Stimulated activated effector memory CD8-positive, alpha-beta T cell treated with anti-CD3 and anti-CD28 coated beads, Interleukin-12 subunit alpha, Interleukin-12 subunit beta, amount 100 ng/mL, for 72 hours (primary cell): ENCODE results near the gene TFEB.
A peak's percentile ranks its signal among the peaks of the same experiment; 100 is the strongest.

Source experiments
- ATAC-seq: fragments of 150-1000 bp; cut with Tn5 transposase; 2 replicates; pipeline ENCODE4 v1.10.0; 2021
- DNase-seq, 2 donors: peaks; one replicate each; pipeline ENCODE4 v3.0.0; 2021 to 2022; ENCODE audit warnings: low spot score in 2 of 2
- H3K27ac Mint-ChIP-seq: one replicate; pipeline ENCODE4 v1.8.0; 2022; ENCODE audit warnings: mild to moderate bottlenecking, mixed read lengths
- H3K36me3 Mint-ChIP-seq: one replicate; pipeline ENCODE4 v1.8.0; 2022; ENCODE audit warnings: mild to moderate bottlenecking, mixed read lengths
- H3K4me1 Mint-ChIP-seq: one replicate; pipeline ENCODE4 v1.8.0; 2022; ENCODE audit warnings: mixed read lengths
- H3K4me3 Mint-ChIP-seq: one replicate; pipeline ENCODE4 v1.8.0; 2022; ENCODE audit warnings: mild to moderate bottlenecking, mixed read lengths
- H3K9me3 Mint-ChIP-seq: one replicate; pipeline ENCODE4 v1.8.0; 2022; ENCODE audit warnings: mixed read lengths

The TFEB gene

DNA sequence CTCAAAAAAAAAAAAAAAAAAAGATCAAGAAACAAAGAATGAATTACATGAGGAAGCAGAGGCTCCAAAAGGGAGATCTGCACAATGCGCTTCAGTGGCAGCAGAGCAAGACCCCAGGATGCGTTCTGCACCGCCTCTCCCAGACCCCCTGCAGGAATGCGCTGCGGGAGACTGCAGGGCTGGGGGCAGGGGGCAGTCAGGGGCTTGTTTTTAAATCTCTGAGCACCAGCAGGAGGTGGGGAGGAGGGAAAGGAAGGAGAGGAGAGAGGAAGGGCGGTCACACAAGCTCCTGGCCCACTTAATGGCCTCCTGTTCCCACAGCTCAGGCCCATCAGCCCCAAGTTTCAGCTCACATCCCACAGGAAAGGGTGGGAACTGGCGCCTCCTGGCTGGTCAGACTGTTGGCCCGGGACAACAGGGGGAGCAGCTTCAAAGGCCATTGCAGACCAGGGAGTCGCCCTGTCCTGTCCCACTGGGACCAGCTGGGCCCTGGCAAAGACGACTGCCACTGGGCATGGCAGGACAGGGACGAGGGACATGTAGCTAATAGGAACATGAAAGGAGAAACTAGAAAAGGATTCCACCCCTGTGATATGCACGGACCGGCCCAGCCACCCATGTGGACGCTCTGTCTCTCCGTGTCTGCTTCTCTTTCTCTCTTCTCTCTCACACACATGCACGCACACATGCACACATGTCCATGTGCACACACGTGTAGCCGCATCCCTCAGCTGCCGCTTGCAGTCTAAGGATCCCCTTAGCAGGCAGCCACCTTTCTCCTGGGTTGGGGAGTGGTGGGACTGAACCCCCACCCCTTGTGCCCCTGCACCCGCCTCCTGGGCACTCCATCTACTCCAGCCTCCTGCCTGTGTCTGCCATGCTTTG lies 34.7 kb downstream of the TFEB start:
- H3K9me3 Mint-ChIP-seq, result no peaks in the 10 kb centered on the region
- DNase-seq (no peak), ATAC-seq (no peak)
- peak overlapping the region; percentile 5 for H3K27ac Mint-ChIP-seq
- no peak overlapping the region for H3K4me3 Mint-ChIP-seq
- no peaks in the 10 kb centered on the region for H3K36me3 Mint-ChIP-seq
- H3K4me1 Mint-ChIP-seq, result peaks cover 29% of the 10 kb centered on the region

DNA sequence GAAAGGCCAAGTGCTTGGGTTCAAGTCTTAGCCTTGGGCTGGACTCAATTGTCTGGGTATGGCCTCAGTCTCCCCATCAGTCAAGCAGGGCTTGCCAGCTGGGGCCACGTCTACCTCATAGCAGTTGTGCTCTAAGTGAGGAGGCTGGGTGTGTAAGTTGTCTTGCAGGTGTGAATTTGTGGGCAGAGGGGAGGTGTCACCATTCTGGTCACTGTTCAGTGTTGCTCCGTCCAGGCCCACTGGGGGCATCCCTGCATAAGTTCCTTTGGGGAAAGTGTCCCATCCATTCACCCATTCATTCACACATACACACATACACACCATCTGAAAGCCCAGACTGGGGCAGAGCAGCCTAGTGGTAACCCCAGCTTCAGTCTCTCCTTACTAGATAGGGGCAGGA lies 36.3 kb downstream of the TFEB start:
- ATAC-seq (no peak), DNase-seq (no peak)
- peaks cover 24% of the 10 kb centered on the region for H3K4me1 Mint-ChIP-seq
- no peaks in the 10 kb centered on the region for H3K9me3 Mint-ChIP-seq
- H3K36me3 Mint-ChIP-seq, result no peaks in the 10 kb centered on the region
- peak overlapping the region; percentile 12 for H3K27ac Mint-ChIP-seq
- H3K4me3 Mint-ChIP-seq, result no peak overlapping the region

DNA sequence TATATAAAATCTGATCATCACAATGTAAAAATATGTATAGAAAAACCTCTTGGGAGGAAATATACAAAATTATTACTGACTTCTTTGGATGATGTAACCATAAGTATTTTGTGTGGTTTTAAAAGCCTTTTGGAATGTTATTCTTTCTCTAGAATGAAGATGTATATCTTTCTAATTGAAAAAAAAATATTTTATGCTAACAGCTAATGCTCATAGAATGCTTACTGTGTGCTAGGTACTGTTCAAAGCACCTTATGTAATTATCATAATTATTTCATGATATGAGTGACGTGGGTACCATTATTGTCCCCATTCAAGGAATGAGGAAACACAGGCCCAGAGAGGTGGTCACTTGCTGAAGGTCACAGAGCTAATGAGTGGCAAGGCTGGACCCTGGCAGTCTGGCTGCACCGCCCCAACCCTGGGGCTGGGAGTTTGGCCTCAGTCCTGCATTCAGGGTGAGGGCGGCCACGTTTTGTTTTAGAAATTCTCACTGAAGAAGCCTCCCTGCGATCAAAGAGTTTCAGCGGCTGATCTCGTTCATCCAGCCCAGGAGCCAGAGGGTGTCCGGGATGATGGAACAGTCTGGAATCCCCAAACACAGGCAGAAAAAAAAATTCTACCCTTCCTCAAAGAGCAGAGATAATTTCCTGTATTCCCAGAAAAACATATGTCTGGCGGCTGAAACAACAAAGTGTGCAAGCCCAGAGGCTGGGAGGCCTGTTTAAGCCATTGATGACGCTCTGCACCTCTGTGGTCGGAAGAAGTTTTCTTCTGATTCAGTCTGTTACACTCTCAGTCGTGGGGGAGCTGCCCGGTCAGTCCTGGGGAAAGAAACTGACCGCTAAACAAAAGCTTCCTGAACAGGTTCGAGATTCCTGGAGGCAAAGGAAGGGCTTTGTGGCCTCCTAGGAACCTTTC lies 37.3 kb downstream of the TFEB start:
- Mint-ChIP-seq H3K4me3 (no peak overlapping the region), H3K9me3 (no peaks in the 10 kb centered on the region), H3K27ac (no peak overlapping the region), H3K36me3 (no peaks in the 10 kb centered on the region), H3K4me1 (peaks cover 18% of the 10 kb centered on the region)
- DNase-seq, result no peak
- ATAC-seq, result no peak

DNA sequence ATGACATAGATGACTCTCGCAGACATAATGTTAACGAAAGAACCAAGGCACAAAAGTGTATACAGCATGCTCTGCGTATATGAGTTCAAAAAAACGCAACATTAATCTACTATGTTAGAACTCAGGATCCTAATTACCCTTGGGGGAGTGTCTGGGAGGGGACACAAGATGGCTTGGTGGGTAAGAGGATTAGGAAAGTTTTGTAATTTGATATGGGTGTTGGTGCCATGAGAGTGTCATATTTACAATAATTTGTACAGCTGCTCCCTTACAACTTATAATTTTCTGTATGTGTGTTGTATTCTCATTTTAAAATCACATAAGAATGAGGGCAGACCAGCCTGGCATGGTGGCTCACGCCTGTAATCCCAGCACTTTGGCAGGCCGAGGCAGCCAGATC lies 38.6 kb downstream of the TFEB start:
- no peaks in the 10 kb centered on the region for H3K9me3 Mint-ChIP-seq
- peak overlapping the region; percentile 23 for H3K27ac Mint-ChIP-seq
- H3K4me3 Mint-ChIP-seq, result no peak overlapping the region
- H3K4me1 Mint-ChIP-seq, result peaks cover 23% of the 10 kb centered on the region
- no peaks in the 10 kb centered on the region for H3K36me3 Mint-ChIP-seq
- DNase-seq (no peak), ATAC-seq (no peak)

DNA sequence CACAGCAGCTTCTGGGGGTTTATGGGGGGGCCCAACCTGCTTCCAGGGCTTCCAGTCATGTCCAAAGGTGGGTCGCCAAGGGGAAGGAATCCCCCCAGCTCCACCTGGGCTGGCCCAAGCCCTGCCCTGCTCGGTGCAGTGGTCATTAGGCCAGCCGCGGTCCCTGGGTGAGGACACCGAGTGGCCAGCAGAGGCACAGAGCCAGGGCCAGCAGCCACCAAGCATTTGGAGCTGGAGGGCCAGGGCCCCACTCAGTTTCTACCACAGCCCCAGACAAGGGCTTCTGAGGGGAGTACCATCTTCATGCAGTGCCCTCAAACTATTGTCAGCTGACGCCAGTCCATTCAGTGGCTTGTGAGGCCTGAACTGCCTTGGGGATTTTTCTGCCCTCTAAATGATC lies 39.6 kb downstream of the TFEB start:
- H3K36me3 Mint-ChIP-seq, result no peaks in the 10 kb centered on the region
- peaks cover 26% of the 10 kb centered on the region for H3K4me1 Mint-ChIP-seq
- no peak overlapping the region for H3K27ac Mint-ChIP-seq
- H3K4me3 Mint-ChIP-seq, result no peak overlapping the region
- DNase-seq (no peak), ATAC-seq (no peak)
- H3K9me3 Mint-ChIP-seq, result no peaks in the 10 kb centered on the region

DNA sequence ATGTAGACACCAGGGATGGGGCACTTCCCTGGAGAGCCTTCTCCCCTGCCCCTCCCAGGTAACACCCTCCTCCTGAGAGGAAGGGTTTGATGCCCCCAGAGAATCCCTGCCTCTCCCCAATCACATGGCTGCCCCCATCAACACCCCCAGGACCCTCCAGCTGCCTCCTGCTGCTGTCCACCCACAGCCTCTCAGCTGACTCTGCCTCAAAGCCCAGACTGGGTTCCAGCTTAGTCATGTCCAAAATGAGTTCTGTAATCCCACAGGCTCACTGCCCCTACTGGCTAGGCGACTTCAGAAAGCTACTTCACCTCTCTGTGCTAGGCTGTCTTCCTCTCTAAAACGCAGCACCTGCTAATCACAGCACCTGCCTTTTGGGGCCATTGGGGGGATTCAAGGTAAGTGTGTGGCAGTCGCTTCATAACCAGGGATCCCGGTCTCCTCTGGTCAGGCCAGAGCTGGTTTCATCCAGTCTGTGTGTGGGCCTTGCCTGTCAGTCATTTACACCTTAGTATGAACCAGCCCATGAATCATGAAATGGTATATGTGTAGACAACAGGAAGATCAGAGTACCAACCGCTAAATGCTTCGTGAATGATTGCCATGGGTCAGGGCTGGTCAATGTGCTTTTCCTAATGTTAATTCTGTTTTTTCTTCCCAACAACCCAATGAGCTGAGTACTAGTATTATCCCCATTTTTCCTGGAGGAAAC lies 40.4 kb downstream of the TFEB start:
- Mint-ChIP-seq H3K4me3 (no peak overlapping the region), H3K27ac (peak overlapping the region; percentile 85), H3K36me3 (peaks cover 8% of the 10 kb centered on the region), H3K9me3 (no peaks in the 10 kb centered on the region), H3K4me1 (peaks cover 26% of the 10 kb centered on the region)
- DNase-seq (no peak), ATAC-seq (no peak)

DNA sequence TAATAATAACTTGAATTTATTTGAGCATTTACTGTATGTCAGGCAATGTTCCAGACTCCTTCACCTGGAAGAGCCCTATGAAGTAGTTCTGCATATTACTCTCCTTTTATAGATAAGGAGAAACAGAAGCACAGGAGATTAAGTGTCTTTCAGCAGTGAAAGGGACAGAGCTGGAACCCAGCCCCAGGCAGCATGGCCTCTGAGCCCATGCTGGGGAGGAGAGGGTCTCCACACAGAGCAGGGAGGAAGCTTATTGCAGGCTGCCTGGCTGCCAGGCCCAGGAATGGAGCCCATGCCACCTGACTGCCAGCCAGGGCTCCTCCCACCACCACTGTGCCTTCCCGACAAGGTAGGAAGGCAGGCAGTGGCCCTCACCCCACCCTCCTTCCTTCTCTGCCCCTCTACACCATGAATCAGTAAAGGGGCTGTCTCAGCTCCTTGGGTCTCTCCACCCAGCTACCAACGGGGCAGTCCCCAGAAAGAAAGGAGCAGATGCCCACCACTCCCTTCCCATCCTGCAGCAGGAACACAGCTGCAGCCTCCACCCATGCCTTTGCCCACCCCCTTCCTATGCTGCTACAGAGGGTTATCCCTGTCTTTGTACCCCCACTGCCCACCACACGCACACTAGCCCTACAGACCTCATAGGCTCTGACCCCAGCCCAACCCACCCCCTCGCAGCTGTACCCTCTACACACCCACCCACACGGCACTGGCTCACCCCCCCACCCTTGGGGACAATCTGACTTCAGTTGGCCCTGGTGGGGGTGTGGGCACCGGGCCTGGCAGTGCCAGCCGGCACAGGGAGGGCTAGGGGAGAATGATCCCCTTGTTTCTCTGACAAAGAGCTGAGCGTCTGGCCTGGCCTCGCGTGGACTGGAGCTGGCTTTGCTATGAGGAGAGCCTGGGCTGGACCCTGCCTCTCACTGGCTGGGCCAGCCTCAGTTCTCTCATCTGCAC lies 41.8 kb downstream of the TFEB start:
- H3K27ac Mint-ChIP-seq, result peak overlapping the region; percentile 12
- DNase-seq, result no peak
- no peaks in the 10 kb centered on the region for H3K9me3 Mint-ChIP-seq
- peaks cover 26% of the 10 kb centered on the region for H3K4me1 Mint-ChIP-seq
- H3K36me3 Mint-ChIP-seq, result peaks cover 14% of the 10 kb centered on the region
- ATAC-seq, result no peak
- H3K4me3 Mint-ChIP-seq, result no peak overlapping the region

DNA sequence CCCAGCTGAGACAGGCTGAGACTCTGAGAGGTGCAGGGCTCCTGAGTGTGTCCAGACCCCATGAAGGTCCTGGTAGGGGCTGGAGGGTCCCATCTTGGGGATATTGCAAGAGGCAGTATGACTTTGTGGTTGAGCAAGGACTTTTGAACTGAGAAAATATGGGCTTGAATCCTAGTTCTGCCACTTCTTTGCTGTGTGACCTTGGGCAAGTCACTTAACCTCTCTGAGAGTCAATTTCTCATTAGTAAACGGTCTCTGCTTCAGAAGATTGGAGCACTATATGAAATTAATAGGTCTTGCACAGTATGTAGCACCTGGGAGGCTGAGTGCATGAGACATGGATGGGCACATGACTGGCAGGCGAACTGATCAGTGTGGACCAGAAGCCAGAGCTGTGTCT lies 42.7 kb downstream of the TFEB start:
- Mint-ChIP-seq H3K27ac (peak overlapping the region; percentile 12), H3K4me1 (peaks cover 22% of the 10 kb centered on the region)
- no peak for ATAC-seq

DNA sequence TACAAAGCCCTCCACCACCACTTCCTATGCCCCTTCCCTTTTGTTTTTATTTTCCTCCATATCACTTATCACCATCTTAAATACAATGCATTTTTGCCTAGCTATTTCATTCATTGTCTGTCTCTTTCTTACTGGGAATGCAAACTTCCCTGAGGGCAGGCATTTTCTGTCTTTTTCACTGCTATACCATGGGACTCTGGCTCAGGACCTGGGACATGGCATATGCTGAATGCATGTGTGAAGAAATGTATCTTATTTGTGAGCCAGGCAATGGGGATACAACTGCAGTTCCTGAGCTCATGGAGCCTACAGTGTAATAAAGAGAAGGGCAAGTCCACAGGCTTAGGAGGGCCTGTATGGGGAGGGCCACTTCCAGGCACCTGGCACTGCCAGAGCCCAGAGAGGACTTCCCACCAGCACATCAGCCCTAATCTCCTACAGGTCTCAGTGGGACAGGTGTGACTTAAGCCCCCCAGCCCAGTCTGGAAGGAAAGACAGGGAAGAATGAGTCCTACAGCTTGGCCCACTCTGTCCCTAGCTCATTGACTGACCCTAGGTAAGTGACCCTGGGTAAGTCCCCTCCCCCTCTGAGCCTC lies 43.2 kb downstream of the TFEB start:
- Mint-ChIP-seq H3K27ac (peak overlapping the region; percentile 1), H3K36me3 (peaks cover 14% of the 10 kb centered on the region), H3K4me1 (peaks cover 22% of the 10 kb centered on the region)

More for the DNA sequence above, 42.7 kb downstream of the TFEB start:
- no peak for DNase-seq
- Mint-ChIP-seq H3K4me3 (no peak overlapping the region), H3K9me3 (no peaks in the 10 kb centered on the region), H3K36me3 (peaks cover 14% of the 10 kb centered on the region)

DNA sequence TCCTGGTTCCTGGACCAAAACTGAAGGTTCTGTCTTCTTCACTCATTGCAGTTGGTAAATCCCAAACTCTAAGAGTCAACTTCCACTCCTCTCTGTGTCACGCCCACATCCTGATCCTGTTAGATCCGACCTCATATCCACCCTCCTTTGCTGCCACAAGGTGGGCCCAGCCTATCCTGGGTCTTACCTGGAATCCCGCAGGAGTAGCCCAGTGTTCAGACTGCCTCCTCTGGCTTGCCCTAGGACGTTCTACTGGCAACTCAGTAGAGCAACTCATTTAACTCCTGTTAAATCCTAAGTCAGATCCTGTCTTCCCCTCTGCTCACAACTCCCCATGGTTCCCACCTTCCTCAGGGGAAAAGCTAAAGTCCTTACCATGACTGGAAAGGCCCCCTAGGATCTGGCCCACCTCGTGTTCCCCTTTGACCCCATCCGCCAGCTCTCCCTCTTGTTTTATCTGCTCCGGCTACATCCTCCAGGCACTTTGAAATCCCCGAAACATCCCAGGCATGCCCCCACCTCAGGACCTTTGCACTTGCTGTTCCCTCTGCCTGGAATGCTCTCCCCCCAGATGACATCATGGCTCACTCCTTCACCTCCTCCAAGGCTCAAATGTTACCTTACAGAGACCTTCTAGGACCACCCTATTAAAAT lies 43.9 kb downstream of the TFEB start:
- ATAC-seq (no peak), DNase-seq (no peak)
- Mint-ChIP-seq H3K4me3 (no peak overlapping the region), H3K27ac (peak overlapping the region; percentile 1), H3K36me3 (peaks cover 19% of the 10 kb centered on the region), H3K9me3 (no peaks in the 10 kb centered on the region), H3K4me1 (peaks cover 22% of the 10 kb centered on the region)

More for the DNA sequence above, 43.2 kb downstream of the TFEB start:
- ATAC-seq, result no peak
- Mint-ChIP-seq H3K9me3 (no peaks in the 10 kb centered on the region), H3K4me3 (no peak overlapping the region)
- DNase-seq, result no peak

DNA sequence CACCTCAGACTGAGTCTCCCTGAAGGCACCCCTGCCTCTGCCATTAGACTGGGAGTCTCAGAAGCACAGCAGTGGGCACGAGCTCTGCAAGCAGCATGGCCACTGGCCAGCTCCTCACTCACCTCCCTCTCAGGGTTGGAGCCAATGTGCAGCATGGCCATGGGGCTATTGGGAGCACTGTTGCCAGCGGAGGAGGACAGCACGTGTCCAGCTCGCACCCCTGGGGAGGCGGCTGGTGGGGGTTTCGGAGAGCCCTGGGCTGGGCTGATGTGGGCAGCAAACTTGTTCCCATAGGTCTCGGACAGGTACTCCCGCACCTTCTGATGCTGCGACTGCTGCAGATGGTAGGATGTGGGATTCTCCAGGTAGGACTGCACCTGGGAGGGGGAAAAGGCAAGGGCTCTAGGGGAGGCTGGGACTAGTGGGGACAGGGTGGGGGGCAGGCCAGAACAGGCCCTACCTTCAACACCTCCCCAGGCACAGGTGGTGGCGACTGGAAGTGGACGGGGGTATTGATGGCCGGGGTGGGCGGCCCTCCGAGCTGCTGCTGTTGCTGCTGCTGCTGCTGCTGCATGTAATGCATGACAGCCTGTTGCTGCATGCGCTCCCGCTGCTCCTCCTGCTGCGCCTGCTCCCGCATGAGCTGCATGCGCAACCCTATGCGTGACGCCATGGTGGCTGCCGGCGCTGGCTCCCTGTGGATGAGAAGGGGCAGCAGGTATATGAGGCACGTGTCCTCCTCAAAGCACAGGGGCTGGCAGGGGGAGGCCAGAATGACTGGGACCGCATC lies 44.7 kb downstream of the TFEB start:
- H3K36me3 Mint-ChIP-seq, result peaks cover 23% of the 10 kb centered on the region
- peaks cover 22% of the 10 kb centered on the region for H3K4me1 Mint-ChIP-seq
- DNase-seq (no peak), ATAC-seq (no peak)
- no peaks in the 10 kb centered on the region for H3K9me3 Mint-ChIP-seq
- H3K4me3 Mint-ChIP-seq, result no peak overlapping the region
- no peak overlapping the region for H3K27ac Mint-ChIP-seq

DNA sequence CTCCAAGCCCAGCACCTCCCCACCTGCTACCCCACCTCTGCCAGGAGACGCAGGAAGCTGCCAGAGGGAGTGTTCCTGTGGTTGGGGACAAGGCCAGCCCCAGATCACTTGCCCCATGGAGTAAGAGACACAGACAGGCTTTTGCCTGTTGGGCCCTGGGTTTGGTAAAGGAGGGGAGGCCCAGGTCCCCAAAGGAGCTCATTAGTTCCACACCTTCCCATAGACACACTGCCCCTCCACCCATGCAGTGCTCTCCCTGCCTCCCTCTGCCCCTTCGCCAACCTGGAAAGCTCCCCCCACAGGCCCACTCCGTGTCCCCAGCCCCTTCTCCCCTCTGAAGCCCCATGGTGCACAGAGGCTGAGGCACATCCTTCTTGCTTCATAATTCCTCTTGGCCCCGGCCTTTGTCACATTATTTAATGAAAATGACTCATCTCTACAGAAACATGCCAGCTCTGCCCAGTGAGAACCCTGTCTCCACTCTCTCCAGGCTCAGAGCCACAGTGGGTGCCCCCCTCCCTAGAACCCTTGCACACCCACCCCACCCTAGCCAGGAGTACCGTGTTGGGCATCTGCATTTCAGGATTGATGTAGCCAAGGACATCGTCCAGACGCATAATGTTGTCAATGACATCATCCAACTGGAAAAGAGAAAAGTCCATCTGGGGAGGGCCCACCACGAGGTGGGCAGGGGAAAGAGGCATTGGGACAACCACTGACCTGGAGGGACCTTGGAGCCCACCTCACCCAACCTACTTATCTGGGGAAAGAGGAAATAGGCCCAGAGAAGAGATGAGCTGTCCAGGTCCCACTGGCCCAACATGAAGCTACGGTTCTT lies 46.0 kb downstream of the TFEB start:
- no peaks in the 10 kb centered on the region for H3K9me3 Mint-ChIP-seq
- no peak for DNase-seq
- H3K4me3 Mint-ChIP-seq, result no peak overlapping the region
- peak overlapping the region; percentile 78 for H3K27ac Mint-ChIP-seq
- H3K4me1 Mint-ChIP-seq, result peaks cover 15% of the 10 kb centered on the region
- peaks cover 23% of the 10 kb centered on the region for H3K36me3 Mint-ChIP-seq
- ATAC-seq, result no peak
